ENCODE results near the gene EPHX1. TPM values are rescaled to one million over a fixed set of nuclear protein-coding genes. Genes with fewer than 3 reads are reported as not detected.

The EPHX1 gene
- total and polyA plus RNA-seq, 2 of the 8 experiments (the other 6 are each of a cell fraction or from before 2014, with no cell fraction given): 45.3 to 79.1 TPM

GRCh38 chr1:225888289-225888897, 78.5 kb downstream of the EPHX1 start:
- CTCF ChIA-PET (ENCODE audit: partially characterized antibody): interaction anchor here (0.7 to 21.3 kb wide), 14 partner anchors 11 to 413 kb away, joined by 3 to 406 read pairs (median 6); no protein-coding TSS in a partner anchor
- no peaks in the 10 kb centered on the region for H3K79me2 ChIP-seq (ENCODE audit: control insufficient read depth in 1 of 2, insufficient read depth in 2 of 2, low read length in 2 of 2)
- no peaks in the 10 kb centered on the region for H3K79me1 ChIP-seq (ENCODE audit: low read depth, low read length)
- no peak for DNase-seq (ENCODE audit: low read depth in 1 of 2, low spot score in 2 of 2)
- H3K4me2 ChIP-seq (ENCODE audit: insufficient read depth in 1 of 2, low read depth in 2 of 2, low read length in 2 of 2): peak overlapping the region; percentile 17 to 50; a peak in 1 of 4 replicates
- H3K4me3 ChIP-seq (ENCODE audit: extremely low read depth in 1 of 4, insufficient read depth in 2 of 4, low read depth in 3 of 4, low read length in 4 of 4): no peak overlapping the region
- H3K4me1 ChIP-seq (replicated peaks in 1 of 4; ENCODE audit: control insufficient read depth in 3 of 4, insufficient read depth in 4 of 4, low read length in 3 of 4): peaks cover 10 to 34% (median 22%) of the 10 kb centered on the region in 4 experiments
- TF ChIP-seq HDAC6 (IDR thresholded peaks at IDR 0.05; ENCODE audit: low read depth, low read length): no peak
- no peak for TF ChIP-seq CBX8 (IDR thresholded peaks at IDR 0.05; ENCODE audit: borderline replicate concordance, low read depth, low read length)
- TF ChIP-seq FOSL1 (IDR thresholded peaks at IDR 0.05; ENCODE audit: insufficient read depth, low read depth, low read length): no peak
- TF ChIP-seq BACH1 (IDR thresholded peaks at IDR 0.05; ENCODE audit: low read length): no peak
- TF ChIP-seq SP2 (IDR thresholded peaks at IDR 0.05; ENCODE audit: low read length): no peak
- no peaks in the 10 kb centered on the region for H4K20me1 ChIP-seq (replicated peaks in 1 of 2; ENCODE audit: control insufficient read depth in 1 of 2, insufficient read depth in 2 of 2, low read length in 2 of 2)
- peak overlapping the region; percentile 17; the same call in 1 of the 2 replicates for H2AK5ac ChIP-seq (ENCODE audit: low read depth, low read length)
- H3K4ac ChIP-seq (replicated peaks; ENCODE audit: insufficient read length, low read depth, low read length): no peak overlapping the region
- no peak overlapping the region for H2BK120ac ChIP-seq (replicated peaks; ENCODE audit: low read depth, low read length)
- peak overlapping the region; percentile 86; the same call in 1 of the 2 replicates for H2BK20ac ChIP-seq (ENCODE audit: low read length)
- H3K14ac ChIP-seq (ENCODE audit: insufficient read length): no peak overlapping the region
- H3K18ac ChIP-seq (ENCODE audit: extremely low read depth, low read length): peak overlapping the region; percentile 87; the same call in 1 of the 2 replicates
- peak overlapping the region; percentile 63; the same call in 1 of the 2 replicates for H4K8ac ChIP-seq (ENCODE audit: extremely low read depth, insufficient read depth, low read length)
- POLR2A ChIA-PET (ENCODE audit: partially characterized antibody): interaction anchor here (1.0 to 5.7 kb wide), 8 partner anchors 7 to 111 kb away, joined by 3 to 27 read pairs (median 6); partner anchors contain the start of genes SDE2 and TMEM63A
- no peak overlapping the region for H3K56ac ChIP-seq (replicated peaks; ENCODE audit: insufficient read length, low read depth, low read length)
- H4K91ac ChIP-seq (replicated peaks; ENCODE audit: insufficient read length, low read length): peak overlapping the region; percentile 1
- H4K5ac ChIP-seq (ENCODE audit: insufficient read length, low read depth, low read length): no peak overlapping the region
- WGBS, 2 experiments (ENCODE audit: extremely low coverage in 1 of 2, insufficient coverage in 1 of 2, insufficient read length in 1 of 2, insufficient replicate concordance in 2 of 2, low coverage in 1 of 2, low lambda C conversion rate in 2 of 2, missing lambda C conversion rate in 1 of 2): 86% methylated on average over 18 of the region's 18 CpGs; no CpG with 5 or more reads in 1 of the 2 experiments
- H3K9me3 ChIP-seq (ENCODE audit: insufficient read depth in 2 of 2, low read depth in 1 of 2, low read length in 1 of 2): no peaks in the 10 kb centered on the region
- FAIRE-seq: no peak
- no peaks in the 10 kb centered on the region for H3K36me3 ChIP-seq (ENCODE audit: control insufficient read depth in 2 of 4, insufficient read depth in 4 of 4, low read length in 3 of 4)
- no peak overlapping the region for H3K23ac ChIP-seq (ENCODE audit: insufficient read length)
- H3K27ac ChIP-seq (ENCODE audit: low read depth, low read length): no peak overlapping the region
- no peak overlapping the region; a peak in 1 of 7 replicates for H3K9ac ChIP-seq (replicated peaks in 1 of 4; ENCODE audit: extremely low read depth in 1 of 4, low read depth in 3 of 4, low read length in 3 of 4)
- no peaks in the 10 kb centered on the region; the same call in 1 of the 2 replicates for H3K23me2 ChIP-seq (ENCODE audit: low read depth, low read length)
- no peak overlapping the region for H2AFZ ChIP-seq (ENCODE audit: low read length)
- peaks cover 0 to 20% (median 8%) of the 10 kb centered on the region in 4 experiments; a peak in 5 of 7 replicates for H3K27me3 ChIP-seq (replicated peaks in 1 of 4; ENCODE audit: control insufficient read depth in 3 of 4, extremely low read depth in 1 of 4, insufficient read depth in 3 of 4, low read length in 3 of 4)
- H2BK12ac ChIP-seq (ENCODE audit: low read depth, low read length): peak overlapping the region; percentile 96; the same call in 1 of the 2 replicates
- H2BK15ac ChIP-seq (ENCODE audit: low read length): 0 out of 2 replicates have a peak overlapping the region, but pooled peaks have one; percentile 61
- peak overlapping the region; percentile 75; the same call in 1 of the 2 replicates for H2BK5ac ChIP-seq (ENCODE audit: low read depth, low read length)
